ENCODE results near the gene TNRC6B.
"Not testable (repeated sequence)": the region's sequence is repeated elsewhere in the genome, so short reads cannot be mapped to it uniquely, and the experiment has no call there.

The TNRC6B gene

GRCh38 chr22:40368836-40369235, 191.1 kb downstream of the TNRC6B start:
- no peak for DNase-seq (ENCODE audit: low spot score)

GRCh38 chr22:40374567-40374966, 196.8 kb downstream of the TNRC6B start:
- no peak for DNase-seq (ENCODE audit: low spot score)

- DNase-seq (ENCODE audit: low spot score), result no peak
Observed at GRCh38 chr22:40376149-40376548, 198.4 kb downstream of the TNRC6B start.

GRCh38 chr22:40377931-40378330, 200.2 kb downstream of the TNRC6B start:
- no peak for DNase-seq (ENCODE audit: low spot score)

GRCh38 chr22:40378448-40378847, 200.7 kb downstream of the TNRC6B start:
- DNase-seq (ENCODE audit: low spot score), result not testable (repeated sequence)

GRCh38 chr22:40381461-40381860, 203.7 kb downstream of the TNRC6B start:
- no peak for DNase-seq (ENCODE audit: low spot score)

- DNase-seq (ENCODE audit: low spot score), result peak; percentile 50
Observed at GRCh38 chr22:40383905-40384304, 206.2 kb downstream of the TNRC6B start.

- no peak for DNase-seq (ENCODE audit: low spot score)
Observed at GRCh38 chr22:40385036-40385782, 207.5 kb downstream of the TNRC6B start.

All from hepatic stellate cell (primary cell).